ACHN (cell line): Measurements from ENCODE around the gene TUBA8.
A peak's percentile ranks its signal among the peaks of the same experiment; 100 is the strongest.

Experiments
- DNase-seq: peaks from one replicate; pipeline ENCODE4 v3.0.0-alpha.2; 2015
- in situ Hi-C: cut with HindIII; loops from 2 replicates; pipeline ENCODE4 v1.10.0; 2017; ENCODE audit warnings: low sequenced_read_pairs, low pct_ligation_motif_present, low pct_unique_long_range_greater_than_20kb

The TUBA8 gene

GRCh38 chr22:18075101-18075719, 35.4 kb upstream of the TUBA8 start:
- DNase-seq, result no peak
- in situ Hi-C loops, result no loop called here

- peak; percentile 87 for DNase-seq
- in situ Hi-C loops, result no loop called here
Measured at GRCh38 chr22:18075720-18076497, 34.7 kb upstream of the TUBA8 start.

GRCh38 chr22:18077087-18077638, 33.4 kb upstream of the TUBA8 start:
- in situ Hi-C loops, result no loop called here
- DNase-seq, result no peak

GRCh38 chr22:18077639-18078328, 32.8 kb upstream of the TUBA8 start, which contains the start of gene PEX26:
PEX26 (plus strand) TSS chr22:18077990; CDS start chr22:18078377, 387 bp downstream.
- peak; percentile 91 for DNase-seq
- in situ Hi-C loops, result no loop called here

GRCh38 chr22:18078329-18079041, 32.1 kb upstream of the TUBA8 start:
- DNase-seq, result peak; percentile 39
- in situ Hi-C loops, result no loop called here

- in situ Hi-C loops, result no loop called here
- DNase-seq, result no peak
Measured at GRCh38 chr22:18079706-18080233, 30.8 kb upstream of the TUBA8 start.

GRCh38 chr22:18081416-18081815, 29.2 kb upstream of the TUBA8 start:
- DNase-seq, result no peak
- in situ Hi-C loops, result no loop called here

GRCh38 chr22:18082467-18082866, 28.1 kb upstream of the TUBA8 start:
- in situ Hi-C loops, result no loop called here
- DNase-seq, result no peak

- no peak for DNase-seq
- in situ Hi-C loops, result no loop called here
Measured at GRCh38 chr22:18083406-18083805, 27.2 kb upstream of the TUBA8 start.

- DNase-seq, result no peak
Measured at GRCh38 chr22:18085188-18085587, 25.4 kb upstream of the TUBA8 start.

GRCh38 chr22:18087350-18087855, 23.2 kb upstream of the TUBA8 start:
- DNase-seq, result no peak
- in situ Hi-C loops, result no loop called here

More at GRCh38 chr22:18085188-18085587, 25.4 kb upstream of the TUBA8 start:
- in situ Hi-C loops, result no loop called here

- in situ Hi-C loops, result no loop called here
- DNase-seq, result no peak
Measured at GRCh38 chr22:18088825-18089568, 21.6 kb upstream of the TUBA8 start.

GRCh38 chr22:18090286-18090685, 20.3 kb upstream of the TUBA8 start:
- in situ Hi-C loops, result no loop called here
- no peak for DNase-seq

- in situ Hi-C loops, result no loop called here
- DNase-seq, result no peak
Measured at GRCh38 chr22:18091478-18091877, 19.1 kb upstream of the TUBA8 start.

- peak; percentile 80 for DNase-seq
- in situ Hi-C loops, result no loop called here
Measured at GRCh38 chr22:18091916-18092526, 18.6 kb upstream of the TUBA8 start.

GRCh38 chr22:18093661-18094060, 16.9 kb upstream of the TUBA8 start:
- DNase-seq, result no peak
- in situ Hi-C loops, result no loop called here

GRCh38 chr22:18095101-18095805, 15.4 kb upstream of the TUBA8 start:
- in situ Hi-C loops, result no loop called here
- no peak for DNase-seq
